HepG2 (cell line): ENCODE results near the gene VRK2. TPM values are rescaled to one million over a fixed set of nuclear protein-coding genes. Genes with fewer than 3 reads are reported as not detected.

Experiments
- CBX1 ChIP-seq: IDR thresholded peaks from one replicate; pipeline ENCODE4 v1.6.1; 2016; ENCODE audit warnings: antibody characterized with exemption, low read depth
- FOXJ3 ChIP-seq: sonication (generic); formaldehyde crosslinking; IDR thresholded peaks from 2 replicates; pipeline ENCODE4 v1.4.0; 2020; ENCODE audit warnings: missing genetic modification reagents, mild to moderate bottlenecking, borderline replicate concordance
- HDAC2 ChIP-seq: sonication (generic); formaldehyde crosslinking; IDR thresholded peaks from 2 replicates; pipeline ENCODE4 v1.4.0; 2020; ENCODE audit warnings: missing genetic modification reagents
- KAT8 ChIP-seq: IDR thresholded peaks from 2 replicates; pipeline ENCODE4 v1.6.1; 2016; ENCODE audit warnings: missing genetic modification reagents, missing compliant biosample characterization
- KDM5A ChIP-seq: fragments of 200-600 bp; sonication (generic); IDR thresholded peaks from 2 replicates; pipeline ENCODE4 v1.7.0; 2018; ENCODE audit warnings: antibody characterized with exemption, mild to moderate bottlenecking, low read length, borderline replicate concordance
- MAFG ChIP-seq: sonication (generic); formaldehyde crosslinking; IDR thresholded peaks from 2 replicates; pipeline ENCODE4 v1.5.1; 2020; ENCODE audit warnings: mild to moderate bottlenecking, missing genetic modification reagents
- MED8 ChIP-seq: sonication (generic); formaldehyde crosslinking; IDR thresholded peaks from 2 replicates; pipeline ENCODE4 v1.8.1; 2023; ENCODE audit warnings: mild to moderate bottlenecking, missing genetic modification reagents; ENCODE audit not compliant: insufficient replicate concordance
- MYPOP ChIP-seq: sonication (generic); formaldehyde crosslinking; IDR thresholded peaks from 2 replicates; pipeline ENCODE4 v1.8.1; 2023; ENCODE audit warnings: mild to moderate bottlenecking, moderate library complexity, missing genetic modification reagents
- NCOA2 ChIP-seq: sonication (generic); formaldehyde crosslinking; IDR thresholded peaks from 2 replicates; pipeline ENCODE4 v1.8.0; 2022; ENCODE audit warnings: inconsistent platforms
- POLR2AphosphoS2 ChIP-seq: IDR thresholded peaks from 2 replicates; pipeline ENCODE4 v1.6.1; 2011; ENCODE audit warnings: low read depth, low read length, improper control_type of control experiment
- RARA ChIP-seq: IDR thresholded peaks from 2 replicates; pipeline ENCODE4 v1.6.1; 2016; ENCODE audit warnings: missing genetic modification reagents, missing compliant biosample characterization
- SMAD1 ChIP-seq: sonication (generic); formaldehyde crosslinking; IDR thresholded peaks from 2 replicates; pipeline ENCODE4 v1.4.0; 2020; ENCODE audit warnings: missing genetic modification reagents, low read depth, mild to moderate bottlenecking, borderline replicate concordance
- SNAPC5 ChIP-seq: sonication (generic); formaldehyde crosslinking; IDR thresholded peaks from 2 replicates; pipeline ENCODE4 v1.8.1; 2023; ENCODE audit warnings: mild to moderate bottlenecking, missing genetic modification reagents, borderline replicate concordance
- TAF1 ChIP-seq: sonication (generic); formaldehyde crosslinking; IDR thresholded peaks from 2 replicates; pipeline ENCODE4 v1.4.0; 2020; ENCODE audit warnings: missing genetic modification reagents
- YEATS2 ChIP-seq: sonication (generic); formaldehyde crosslinking; IDR thresholded peaks from 2 replicates; pipeline ENCODE4 v1.4.0; 2020; ENCODE audit warnings: missing genetic modification reagents, borderline replicate concordance
- YY1 ChIP-seq: IDR thresholded peaks from 2 replicates; pipeline ENCODE4 v1.6.1; 2011; ENCODE audit warnings: low read length, low read depth, moderate library complexity, mild to moderate bottlenecking; ENCODE audit not compliant: insufficient read depth, insufficient replicate concordance
- ZKSCAN1 ChIP-seq: fragments of 150-350 bp; IDR thresholded peaks from 2 replicates; pipeline ENCODE4 v1.6.1; 2014; ENCODE audit warnings: low read length
- ZNF18 ChIP-seq: sonication (generic); formaldehyde crosslinking; IDR thresholded peaks from 2 replicates; pipeline ENCODE4 v1.8.0; 2022; ENCODE audit warnings: mild to moderate bottlenecking, missing genetic modification reagents; ENCODE audit not compliant: insufficient replicate concordance
- ZNF230 ChIP-seq: sonication (generic); formaldehyde crosslinking; IDR thresholded peaks from 2 replicates; pipeline ENCODE4 v1.4.0; 2020; ENCODE audit warnings: mild to moderate bottlenecking, missing genetic modification reagents
- ZNF292 ChIP-seq: sonication (generic); formaldehyde crosslinking; IDR thresholded peaks from 2 replicates; pipeline ENCODE4 v1.8.1; 2022; ENCODE audit warnings: mild to moderate bottlenecking, low read depth, missing genetic modification reagents, borderline replicate concordance
- ZNF317 ChIP-seq: sonication (generic); formaldehyde crosslinking; IDR thresholded peaks from 2 replicates; pipeline ENCODE4 v1.5.0; 2020; ENCODE audit warnings: mild to moderate bottlenecking, missing genetic modification reagents
- ZNF547 ChIP-seq: sonication (generic); formaldehyde crosslinking; IDR thresholded peaks from 2 replicates; pipeline ENCODE4 v1.5.1; 2020; ENCODE audit warnings: mild to moderate bottlenecking, missing genetic modification reagents
- ZNF83 ChIP-seq: sonication (generic); formaldehyde crosslinking; IDR thresholded peaks from 2 replicates; pipeline ENCODE4 v1.4.0; 2020; ENCODE audit warnings: missing genetic modification reagents, mild to moderate bottlenecking, borderline replicate concordance
- polyA plus RNA-seq, 8 experiments: library from polyadenylated mRNA; depleted of rRNA in 3 of 8; stranded (reverse) in 7 of 8; unstranded in 1 of 8; fragments of >200 nt; fragmentation: Illumina TruSeq in 4 of 8; extraction: Trizol in 4 of 8; gene quantifications; 2 replicates each; pipeline versions ENCODE4 v1.2.1 to v1.2.3, GENCODE V29; 2011 to 2016; ENCODE audit warnings: low read depth in 4 of 8, missing spikeins in 1 of 8, mixed read lengths in 1 of 8; ENCODE audit not compliant: insufficient read depth in 1 of 8
- total RNA-seq, 5 experiments: library from RNA; depleted of rRNA; stranded (reverse); fragments of >200 nt; fragmentation: Illumina TruSeq; extraction: Trizol; gene quantifications; 2 replicates each; pipeline ENCODE4 v1.2.3, GENCODE V29; 2016; ENCODE audit warnings: low read depth in 1 of 5

VRK2 gene
- total and polyA plus RNA-seq, 2 of the 13 experiments (the other 11 are each of a cell fraction or from before 2014, with no cell fraction given): 13.3 to 29.1 TPM

- TF ChIP-seq KAT8 (peak; percentile 89), SNAPC5 (CRISPR knock-in tag) (no peak), MYPOP (CRISPR knock-in tag) (peak; percentile 89), RARA (CRISPR knock-in tag) (peak; percentile 55), YEATS2 (peak; percentile 59), SMAD1 (CRISPR knock-in tag) (peak; percentile 86; the same call in 1 of the 2 replicates), ZNF547 (CRISPR knock-in tag) (peak; percentile 97), ZNF230 (peak; percentile 94), FOXJ3 (peak; percentile 81; the same call in 1 of the 2 replicates), ZNF317 (CRISPR knock-in tag) (peak; percentile 83), KDM5A (no peak), MAFG (peak; percentile 80; the same call in 1 of the 2 replicates), MED8 (CRISPR knock-in tag) (peak; percentile 34), ZNF83 (peak; percentile 97; the same call in 1 of the 2 replicates), ZNF292 (CRISPR knock-in tag) (no peak; the same call in 1 of the 2 replicates), TAF1 (CRISPR knock-in tag) (peak; percentile 94), YY1 (peak; percentile 74), CBX1 (no peak), POLR2AphosphoS2 (no peak), HDAC2 (peak; percentile 90), NCOA2 (CRISPR knock-in tag) (peak; percentile 63; the same call in 1 of the 2 replicates), ZNF18 (CRISPR knock-in tag) (peak; percentile 83), ZKSCAN1 (no peak)
Observed at GRCh38 chr2:58046585-58047372, at the start of gene VRK2 (continued).
